CD4-positive, alpha-beta T cell treated with Interleukin-4 for 1 hour (primary cell): ENCODE measurements around the gene KIF1A.

Source experiments
- DNase-seq, 2 donors: peaks; one replicate each; pipeline ENCODE4 v3.0.0-alpha.2; 2020 to 2022

The KIF1A gene

DNA sequence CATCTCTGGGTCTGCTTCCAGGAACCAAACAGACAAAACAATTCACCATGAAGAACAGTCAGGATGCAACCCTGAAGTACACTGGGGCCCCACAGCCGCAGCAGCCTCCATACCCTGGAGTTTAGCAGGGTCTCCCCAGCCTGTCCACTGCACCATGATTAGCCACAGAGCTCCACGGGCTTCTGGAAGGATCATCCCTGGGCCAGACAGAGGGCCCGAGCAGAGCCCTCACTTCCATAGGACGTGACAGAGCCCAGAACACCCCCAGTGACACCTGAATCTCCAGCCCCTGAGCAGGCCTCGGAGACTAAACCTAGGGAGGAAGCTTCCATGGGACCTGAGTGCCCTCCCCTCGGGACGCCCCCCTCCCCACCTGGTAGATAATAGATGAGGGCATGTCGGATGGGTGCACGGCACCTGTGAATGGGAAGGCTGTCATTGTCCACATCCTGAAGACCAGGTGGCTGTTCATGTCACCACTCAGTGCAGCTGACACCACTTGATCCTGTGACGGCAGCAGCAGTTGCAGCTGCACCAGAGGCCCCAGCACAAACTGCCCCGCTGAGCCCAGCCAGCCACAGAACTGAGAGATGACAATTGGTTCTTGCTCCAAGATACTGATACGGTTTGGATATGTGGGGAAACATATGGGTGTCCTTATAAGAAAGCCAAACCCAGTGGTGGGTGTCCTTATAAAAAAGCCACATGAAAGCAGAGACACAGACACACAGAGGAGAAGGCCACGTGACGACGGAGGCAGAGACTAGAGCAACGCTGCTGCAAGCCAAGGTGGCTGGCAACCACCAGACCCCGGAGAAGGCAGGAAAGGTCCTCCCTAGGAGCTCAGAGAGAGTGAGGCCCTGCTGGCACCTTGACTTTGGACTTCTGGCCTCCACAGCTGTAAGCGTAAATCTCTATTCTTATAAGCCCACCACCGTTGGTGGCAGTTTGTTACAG is 23.2 kb downstream of the KIF1A start:
- no peak for DNase-seq

DNA sequence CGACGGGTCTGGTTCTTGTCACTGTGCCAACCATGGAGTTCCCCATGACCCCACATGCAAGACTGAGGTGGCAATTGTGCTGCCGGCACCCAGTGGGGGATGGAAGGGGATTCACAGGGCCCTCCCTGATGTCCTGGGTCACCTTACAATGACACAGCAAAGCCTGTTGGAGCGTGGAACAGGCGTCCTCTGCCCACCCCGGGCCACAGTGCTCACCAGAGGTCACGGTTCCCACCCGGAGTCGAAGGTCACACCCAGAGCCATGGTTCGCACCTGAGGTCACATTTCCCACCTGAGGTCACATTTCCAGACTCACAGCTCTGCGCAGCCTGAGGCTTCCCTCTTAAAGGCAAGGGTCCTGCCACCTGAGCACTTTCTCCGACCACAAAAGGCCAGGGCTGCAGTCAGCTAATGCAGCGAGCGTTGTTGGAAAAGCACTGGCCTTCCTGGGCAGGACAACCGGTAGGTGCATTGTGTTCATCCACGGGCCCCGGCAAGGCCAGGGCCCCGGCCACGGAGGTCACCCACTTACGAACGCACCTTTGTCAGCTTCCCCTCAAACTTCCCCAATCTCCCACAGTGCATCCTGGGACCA is 24.0 kb downstream of the KIF1A start:
- no peak for DNase-seq

DNA sequence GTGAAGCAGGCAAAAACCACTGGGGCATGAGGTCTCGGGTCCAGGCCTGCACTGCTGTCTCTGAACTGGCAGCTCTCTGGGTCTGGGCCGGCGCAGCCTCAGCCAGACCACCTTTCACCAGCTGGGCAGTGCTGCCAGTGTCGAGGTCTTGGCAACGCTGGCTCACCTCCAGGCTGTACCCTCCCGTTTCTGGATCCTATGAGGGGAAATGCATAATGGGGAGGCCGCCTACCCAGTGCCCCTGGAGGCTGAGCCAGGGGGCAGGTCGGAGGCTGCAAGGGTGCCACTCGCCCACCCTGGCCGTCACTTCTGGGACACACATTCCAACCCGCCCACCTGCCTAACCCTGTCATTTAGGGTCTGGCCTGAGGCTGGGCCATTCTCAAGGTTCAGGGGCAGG is 24.6 kb downstream of the KIF1A start:
- DNase-seq = no peak

DNA sequence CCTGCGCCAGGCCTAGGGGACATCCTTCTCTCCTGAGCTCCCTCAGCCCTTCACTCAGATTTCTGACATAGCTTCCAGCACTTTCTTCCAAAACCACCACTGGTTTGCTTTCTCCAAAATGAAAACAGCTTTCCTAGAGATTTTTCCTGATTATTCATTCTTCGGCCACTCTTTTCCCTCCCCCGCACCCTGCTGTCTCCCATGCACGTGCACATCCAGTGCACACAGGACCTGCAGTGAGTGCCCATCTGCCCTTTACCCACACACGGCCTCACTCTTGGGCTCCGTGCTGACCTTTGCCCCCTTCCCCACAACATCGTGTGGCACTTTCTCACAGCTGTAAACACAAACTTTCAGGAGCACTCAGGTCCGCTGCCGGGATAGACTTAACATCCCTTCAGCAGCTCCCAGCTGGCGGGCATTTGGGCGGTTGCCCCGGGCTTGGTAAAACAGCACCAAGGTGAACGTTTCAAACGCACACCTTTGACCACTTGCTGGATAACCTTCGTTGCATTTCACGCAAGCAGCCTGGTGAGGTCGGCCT is 25.8 kb downstream of the KIF1A start:
- DNase-seq = no peak

DNA sequence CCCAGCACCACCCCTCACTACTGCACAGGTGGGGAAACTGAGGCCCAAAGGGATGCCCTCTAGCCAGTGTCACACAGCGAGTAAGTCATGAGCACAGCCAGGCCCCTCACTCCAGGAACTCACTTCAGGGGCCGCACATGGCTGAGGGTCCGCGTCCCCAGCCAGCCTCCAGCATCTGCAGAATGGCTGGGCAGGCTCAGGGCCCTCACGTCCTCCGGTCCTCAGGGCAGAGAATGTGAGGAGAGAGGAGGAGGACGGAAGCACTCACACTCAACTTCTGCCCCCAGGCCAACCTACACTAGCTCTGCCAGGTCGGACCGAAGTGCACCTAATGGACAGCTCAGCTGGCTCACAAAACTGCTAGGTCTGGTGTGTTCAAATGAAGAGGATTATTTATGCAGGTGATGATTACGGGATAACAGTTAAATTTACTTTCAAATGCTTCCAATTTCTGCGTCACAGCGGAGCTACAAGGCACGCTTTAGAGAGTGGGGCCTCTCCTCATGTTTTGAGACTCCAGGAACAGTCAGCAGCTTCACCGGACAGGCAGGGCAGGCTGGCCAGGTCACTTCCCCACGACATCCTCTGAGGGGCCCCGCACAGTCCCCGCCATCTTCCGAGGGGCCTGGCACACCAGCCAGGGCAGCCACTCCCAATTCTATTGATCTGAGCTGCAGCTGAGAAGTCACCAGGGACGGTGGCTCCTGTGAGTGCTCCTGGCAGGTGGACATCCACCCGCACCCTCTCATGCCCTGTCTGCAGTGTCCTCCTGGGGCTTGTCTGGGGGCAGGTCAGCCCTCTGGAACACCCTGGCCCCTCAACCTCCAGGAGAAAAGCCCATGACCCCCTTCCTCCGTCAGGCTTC is 26.5 kb downstream of the KIF1A start:
- no peak for DNase-seq

DNA sequence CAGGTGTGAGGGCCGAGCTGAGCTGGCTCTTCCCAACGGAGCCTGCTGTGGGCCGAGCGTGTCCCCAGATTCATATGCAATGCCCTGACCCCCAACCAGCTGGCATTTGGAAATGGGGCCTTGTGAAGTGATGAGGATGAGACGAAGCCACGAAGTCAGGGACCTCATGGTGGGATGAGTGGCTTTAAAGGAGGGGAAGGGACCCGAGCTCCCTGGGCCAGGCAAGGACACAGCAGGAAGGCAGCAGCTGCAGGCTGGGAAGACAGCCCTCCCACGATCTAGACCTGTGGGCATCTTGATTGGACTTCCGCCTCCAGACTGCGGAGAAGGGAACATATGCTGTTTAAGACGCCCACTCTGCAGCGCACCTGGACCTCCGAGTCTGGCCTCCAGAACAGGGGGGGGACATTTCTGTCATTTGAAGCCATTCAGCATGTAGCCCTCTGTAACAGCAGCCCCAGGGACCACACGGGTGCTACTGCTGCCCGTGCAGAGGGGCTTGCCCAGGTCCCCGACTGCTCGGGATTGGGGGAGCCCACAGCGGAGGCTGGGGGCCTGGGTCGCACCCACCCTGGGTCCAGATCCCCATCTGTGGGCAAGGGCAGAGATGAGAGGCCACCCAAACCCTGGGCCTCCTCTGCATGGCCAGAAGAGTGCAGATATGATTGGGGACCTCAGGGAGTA is 27.2 kb downstream of the KIF1A start:
- no peak for DNase-seq

DNA sequence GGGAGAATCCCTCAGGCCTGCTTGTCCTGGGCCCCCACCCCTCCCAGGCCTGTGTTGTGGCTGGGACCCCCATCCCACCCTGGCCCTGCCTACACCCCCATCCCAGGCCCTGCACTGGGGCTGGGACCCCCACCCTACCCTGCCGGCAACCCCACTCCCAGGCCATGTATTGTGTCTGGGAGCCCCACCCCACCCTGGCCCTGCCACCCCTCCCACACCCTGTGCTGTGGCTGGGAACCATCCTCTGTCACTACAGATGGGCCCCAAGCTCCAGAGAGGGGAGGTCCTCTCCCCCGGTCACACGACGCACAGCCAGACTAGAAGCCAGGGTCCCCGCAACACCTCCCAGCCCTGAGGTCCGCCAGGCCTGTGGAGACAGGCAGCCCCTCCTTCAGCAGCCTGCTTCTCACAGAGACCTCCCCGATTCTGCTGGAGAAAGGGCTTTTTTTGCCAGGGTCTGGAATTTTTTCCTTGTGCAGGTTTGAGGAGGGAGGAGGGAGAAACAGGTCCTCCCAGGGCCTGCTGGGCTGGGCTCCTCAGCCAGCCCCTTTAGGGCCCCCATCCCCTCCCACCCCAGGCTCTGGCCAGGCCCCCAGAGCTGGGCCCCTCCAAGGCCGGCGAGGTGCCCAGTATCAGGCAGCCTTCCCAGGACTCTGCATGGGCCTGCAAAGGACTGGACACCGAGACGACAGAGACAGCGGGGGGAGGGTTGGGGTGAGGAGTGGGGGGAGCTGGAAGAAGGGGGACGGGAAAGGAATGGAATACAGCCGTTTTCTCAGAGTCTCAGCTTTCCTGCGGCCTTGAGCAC is 28.0 kb downstream of the KIF1A start:
- no peak for DNase-seq

DNA sequence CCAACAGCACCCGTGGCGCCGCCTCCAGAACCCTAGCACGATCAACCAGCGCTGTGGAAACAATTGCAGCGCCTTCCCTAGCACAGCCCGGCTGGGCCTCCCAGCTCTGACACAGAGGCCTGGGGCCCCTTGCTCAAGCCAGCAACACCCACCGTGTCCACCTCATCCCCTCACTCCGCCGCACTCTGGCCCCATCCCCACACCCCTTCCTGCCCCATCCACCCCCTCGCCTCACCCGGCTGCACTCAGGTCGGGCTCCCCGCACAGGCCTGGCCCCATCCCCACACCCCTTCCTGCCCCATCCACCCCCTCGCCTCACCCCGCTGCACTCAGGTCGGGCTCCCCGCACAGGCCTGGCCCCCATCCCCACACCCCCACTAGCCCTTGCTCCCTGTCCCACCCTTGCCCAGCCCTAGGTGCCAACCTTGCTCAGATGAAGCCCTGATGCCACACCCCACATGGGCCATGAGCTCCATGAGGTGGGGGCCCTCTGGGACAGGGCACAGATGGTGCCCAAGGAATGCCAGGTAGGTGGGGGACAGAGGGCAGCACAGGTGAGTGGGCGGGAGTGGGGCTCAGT is 28.7 kb downstream of the KIF1A start:
- DNase-seq = no peak

DNA sequence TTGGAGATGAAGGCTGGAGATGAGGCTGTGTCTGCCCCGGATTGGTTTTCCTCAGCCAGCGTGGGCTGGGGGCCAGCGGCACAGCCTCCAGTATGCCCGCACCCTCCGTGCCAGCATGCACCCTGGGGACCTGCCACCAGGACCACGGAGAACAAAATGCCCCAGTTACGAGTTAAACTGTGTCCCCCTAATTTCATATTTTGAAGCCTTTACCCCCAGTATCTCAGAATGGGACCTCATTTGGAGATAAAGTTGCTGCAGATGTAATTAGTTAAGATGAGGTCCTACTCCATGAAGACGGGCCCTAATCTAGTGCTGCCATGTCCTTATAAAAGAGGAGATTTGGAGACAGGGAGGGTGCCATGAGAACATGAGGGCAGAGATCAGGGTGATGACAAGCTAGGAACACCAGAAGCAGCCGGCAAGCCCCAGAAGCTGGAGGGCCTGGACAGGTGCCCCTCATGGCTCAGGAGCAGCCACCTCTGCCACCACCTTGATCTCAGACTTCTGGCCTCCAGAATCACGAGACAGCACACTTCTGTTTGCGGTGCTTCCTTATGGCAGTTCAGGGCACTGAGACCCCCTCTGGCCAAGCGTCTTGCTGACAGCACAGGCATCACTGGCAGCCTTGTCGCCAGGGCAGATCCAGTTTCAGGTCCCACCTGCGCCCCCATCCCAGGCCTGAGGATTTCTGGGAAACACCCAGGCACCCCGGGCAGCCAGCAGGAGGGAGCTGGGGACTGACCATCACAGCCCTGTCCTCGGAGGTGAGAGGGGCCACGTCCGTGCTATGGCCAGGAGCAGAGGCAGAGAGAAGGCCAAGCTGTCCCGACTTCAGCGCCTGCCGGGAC is 29.4 kb downstream of the KIF1A start:
- no peak for DNase-seq

DNA sequence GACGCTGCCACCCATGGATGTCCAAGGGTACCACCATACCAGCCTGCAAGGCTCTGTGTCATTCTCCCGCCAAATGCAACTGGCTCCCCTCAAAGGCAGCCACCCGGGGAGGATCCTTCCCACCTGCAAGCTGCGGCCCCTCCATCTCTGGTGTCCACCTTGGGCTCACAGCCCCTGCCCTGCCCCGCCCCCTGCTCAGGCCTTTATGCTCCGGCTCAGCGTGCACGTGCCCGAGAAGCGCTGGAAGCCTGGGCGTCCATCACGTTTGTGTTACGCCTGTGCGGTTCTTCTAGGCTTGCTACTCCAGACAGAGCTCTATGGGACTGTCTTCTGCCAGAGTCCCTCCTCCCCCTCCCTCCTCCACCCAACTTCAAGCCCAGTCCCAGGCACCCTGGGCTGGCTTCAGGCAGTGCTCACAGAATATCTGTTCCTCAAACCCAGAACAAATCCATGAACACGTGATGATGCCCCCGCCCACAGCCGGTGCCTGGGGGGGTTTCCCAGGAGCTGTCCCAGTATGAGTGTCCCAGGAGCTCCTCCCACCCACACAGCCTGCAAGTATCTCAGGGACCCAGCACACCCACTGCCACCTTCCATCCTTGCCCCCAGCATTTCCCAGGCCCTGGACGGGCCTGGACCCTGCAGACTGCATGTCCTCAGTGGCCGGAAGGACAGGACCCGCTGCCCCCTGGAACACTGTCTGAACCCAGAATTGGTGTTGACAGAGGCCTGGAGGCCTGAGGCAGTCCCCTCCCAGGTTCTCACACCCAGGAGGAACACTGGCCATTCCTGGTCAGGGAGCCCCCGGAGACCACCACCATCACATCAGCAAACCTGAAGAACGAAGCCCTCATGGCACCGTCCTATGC is 30.3 kb downstream of the KIF1A start:
- DNase-seq = no peak

DNA sequence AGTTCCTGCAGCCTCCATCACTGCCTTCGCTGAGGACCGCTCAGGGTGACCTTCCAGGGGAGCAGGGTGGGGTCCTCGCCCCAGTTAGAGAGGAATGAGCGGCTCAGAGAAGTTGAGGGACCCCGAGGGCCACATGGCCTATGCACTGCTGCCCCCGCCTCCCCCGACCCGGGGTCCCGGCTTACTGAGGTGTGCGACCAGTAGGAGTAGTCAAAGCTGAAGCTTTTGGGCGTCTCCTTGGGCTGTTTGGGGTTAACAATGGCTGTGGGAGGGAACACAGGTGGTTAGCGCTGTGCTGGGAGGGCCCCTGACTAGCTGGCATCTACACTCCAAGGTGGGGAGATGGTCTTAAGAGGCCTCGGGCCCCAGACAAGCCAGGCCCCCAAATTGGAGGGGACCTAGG is 31.0 kb downstream of the KIF1A start:
- no peak for DNase-seq

DNA sequence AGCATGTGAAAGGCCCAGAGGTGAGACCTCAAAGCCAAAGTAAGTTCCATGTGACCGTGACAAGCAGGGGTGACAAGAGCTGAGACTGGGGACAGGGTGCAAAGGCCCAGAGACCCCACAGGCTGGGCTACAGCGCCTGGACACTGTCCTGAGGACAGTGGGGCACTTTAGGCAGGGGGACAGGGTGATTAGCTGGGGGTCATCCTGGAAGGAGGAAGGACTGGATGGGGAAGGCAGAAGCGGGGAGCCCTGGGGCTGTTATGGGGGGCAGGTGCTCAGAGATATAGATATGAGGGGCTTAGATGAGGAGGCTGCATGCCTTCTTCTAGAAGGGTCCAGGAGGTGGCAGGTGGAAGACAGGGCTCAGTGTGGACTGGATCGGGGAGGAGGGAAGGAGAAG is 31.5 kb downstream of the KIF1A start:
- DNase-seq = no peak

DNA sequence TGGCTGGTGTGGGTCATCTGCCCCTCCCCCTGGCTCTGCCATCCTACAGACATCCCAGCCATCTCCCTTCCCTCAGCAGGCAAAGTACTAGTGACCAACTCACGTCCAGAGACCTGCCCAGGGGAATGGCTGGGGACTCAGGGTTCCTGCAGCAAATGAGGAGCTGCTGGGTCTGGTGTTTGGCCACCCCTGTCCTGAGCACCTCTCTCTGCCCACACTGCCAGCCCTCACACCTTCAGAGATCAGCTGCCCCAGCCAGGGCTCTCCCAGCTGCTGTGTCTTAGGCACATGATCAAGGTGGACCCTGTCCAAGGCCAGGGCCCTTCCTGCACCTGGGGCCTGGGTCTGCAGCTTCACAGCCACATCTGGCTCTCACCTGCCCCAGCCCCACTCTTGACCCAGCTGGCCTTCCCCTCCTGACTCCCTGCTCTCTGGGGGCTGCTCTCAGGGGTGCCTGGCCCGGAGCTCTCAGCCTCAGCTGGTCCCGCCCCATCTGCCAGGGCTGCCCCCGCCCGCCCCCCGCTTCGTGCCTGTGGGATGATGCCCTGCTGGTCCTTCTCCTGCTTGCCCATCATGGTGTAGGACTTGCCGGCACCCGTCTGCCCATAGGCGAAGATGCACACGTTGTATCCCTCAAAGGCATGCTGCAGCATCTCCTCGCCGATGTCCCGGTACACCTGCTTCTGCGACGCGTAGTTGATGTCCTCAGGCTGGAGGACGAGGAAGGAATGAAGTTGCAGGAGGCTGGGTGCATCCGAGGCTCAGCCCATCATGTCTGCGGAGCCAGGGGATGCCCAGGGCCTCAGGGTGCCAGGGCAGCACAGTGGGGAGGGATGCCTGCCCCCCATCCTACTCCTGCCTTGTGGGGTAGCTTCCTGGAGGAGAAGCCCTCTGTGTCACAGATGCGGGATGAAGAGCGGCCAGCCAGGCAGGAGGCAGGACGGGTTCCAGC is 32.2 kb downstream of the KIF1A start:
- no peak for DNase-seq

DNA sequence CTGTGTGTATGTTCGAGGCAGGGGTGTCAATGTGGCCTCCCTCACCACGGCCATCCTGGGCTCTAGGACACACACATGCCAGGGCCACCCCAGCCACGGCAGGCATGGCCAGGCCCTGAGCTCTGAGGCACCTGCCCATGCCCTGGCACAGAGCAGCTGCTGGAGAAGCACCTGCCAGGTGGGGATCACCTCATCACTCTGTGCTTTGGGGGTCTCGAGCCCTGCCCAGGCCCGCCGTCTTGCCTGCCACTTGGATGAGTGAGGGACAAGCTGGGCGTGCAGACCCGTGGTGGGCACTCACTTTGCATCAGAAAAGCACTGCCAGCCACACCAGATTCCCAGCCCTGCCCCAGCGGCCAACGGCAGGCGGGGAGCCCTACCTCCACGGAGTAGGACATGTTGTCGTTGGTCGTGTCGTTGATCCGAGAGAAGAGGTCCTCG is 33.1 kb downstream of the KIF1A start:
- no peak for DNase-seq

DNA sequence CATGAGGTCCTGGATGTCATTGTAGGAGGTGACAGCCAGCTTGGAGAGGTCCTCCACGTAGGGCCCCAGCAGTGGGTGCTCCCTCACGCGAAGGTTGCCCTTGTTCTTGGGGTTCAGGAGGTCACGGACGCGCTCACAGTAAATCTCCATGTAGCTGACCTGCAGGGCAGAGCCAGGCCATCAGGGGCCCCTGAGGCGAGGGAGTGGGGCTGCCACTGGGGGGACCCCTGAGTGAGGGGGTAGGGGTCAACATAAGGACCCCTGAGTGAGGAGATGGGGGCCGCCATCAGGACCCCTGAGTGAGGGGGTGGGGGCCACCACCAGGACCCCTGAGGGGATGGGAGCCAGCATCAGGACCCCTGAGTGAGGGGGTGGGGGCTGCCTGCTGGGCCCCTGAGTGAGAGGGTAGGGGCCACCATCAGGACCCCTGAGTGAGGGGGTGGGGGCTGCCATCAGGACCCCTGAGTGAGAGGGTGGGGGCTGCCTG is 33.6 kb downstream of the KIF1A start:
- DNase-seq = no peak

DNA sequence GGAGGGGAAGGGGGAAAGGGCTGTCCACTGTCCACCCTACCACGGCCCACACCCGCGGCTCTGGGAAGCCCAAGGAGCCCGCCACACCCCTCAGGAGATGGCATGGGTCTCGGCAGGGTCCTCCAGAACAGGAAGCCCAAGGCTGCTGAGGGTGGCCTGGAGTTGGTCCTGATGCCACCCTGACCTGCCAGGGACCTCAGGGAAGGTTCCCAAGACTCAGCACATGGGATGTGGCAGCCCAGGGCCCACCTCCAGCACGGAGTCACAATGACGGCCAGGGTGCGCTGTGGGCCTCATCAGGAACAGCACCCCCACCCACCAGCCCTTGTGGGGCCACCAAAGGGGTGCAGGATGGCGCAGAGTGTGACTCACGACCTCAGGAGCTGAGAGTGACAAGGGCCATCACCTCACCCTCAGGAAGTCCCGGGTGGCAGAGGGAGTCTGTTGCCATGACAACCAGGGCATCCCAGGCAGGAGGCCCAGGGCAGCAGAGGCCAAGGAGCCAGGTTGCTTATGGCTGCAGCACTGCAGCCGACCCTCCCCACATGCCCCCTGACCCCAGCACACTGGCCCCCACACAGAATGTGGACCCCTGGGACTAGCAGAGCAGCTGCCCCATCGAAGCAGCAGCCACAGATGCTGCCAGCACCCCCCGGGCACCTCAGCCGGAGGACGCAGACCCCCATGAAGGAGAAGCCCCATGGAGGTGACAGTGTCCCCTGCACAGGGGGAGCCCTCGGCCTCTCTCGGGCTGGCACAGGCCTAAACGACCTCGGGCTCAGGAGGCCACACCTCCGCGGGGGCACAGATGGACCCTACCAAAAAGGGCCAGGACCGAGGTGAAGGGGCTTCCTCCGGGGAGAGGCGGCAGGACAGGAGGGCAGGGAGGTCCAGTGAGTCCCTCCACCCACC is 34.3 kb downstream of the KIF1A start:
- DNase-seq = no peak
